PFSK-1 (cell line): ENCODE results near the gene GRK1.

Source experiments
- FOXP2 ChIP-seq: optimal IDR thresholded peaks from 2 replicates; pipeline ENCODE3; 2011; ENCODE audit warnings: borderline replicate concordance, control low read depth, inconsistent platforms; ENCODE audit not compliant: insufficient read depth; ENCODE audit errors: extremely low read length, extremely low read depth
- POLR2AphosphoS5 ChIP-seq: IDR thresholded peaks from 2 replicates; pipeline ENCODE4 v1.6.1; 2012; ENCODE audit warnings: low read depth, mild to moderate bottlenecking, control low read depth, low read length, moderate library complexity
- SIN3A ChIP-seq: IDR thresholded peaks from 2 replicates; pipeline ENCODE4 v1.6.1; 2012; ENCODE audit warnings: mild to moderate bottlenecking, low read length, moderate library complexity, borderline replicate concordance; ENCODE audit not compliant: insufficient read depth
- TAF1 ChIP-seq: IDR thresholded peaks from 2 replicates; pipeline ENCODE4 v1.6.1; 2012; ENCODE audit warnings: low read length, control low read depth, borderline replicate concordance; ENCODE audit not compliant: insufficient read depth
- TF ChIP-seq, protein P1 (sequence below), 2 experiments: IDR thresholded peaks; 2 replicates each; pipeline versions ENCODE4 v1.6.1 to v1.8.0; 2011 to 2012; ENCODE audit warnings: low read depth in 2 of 2, low read length in 2 of 2, control low read depth in 1 of 2, inconsistent platforms in 1 of 2, mild to moderate bottlenecking in 1 of 2, moderate library complexity in 1 of 2; ENCODE audit not compliant: insufficient read depth in 1 of 2

GRK1 gene

DNA sequence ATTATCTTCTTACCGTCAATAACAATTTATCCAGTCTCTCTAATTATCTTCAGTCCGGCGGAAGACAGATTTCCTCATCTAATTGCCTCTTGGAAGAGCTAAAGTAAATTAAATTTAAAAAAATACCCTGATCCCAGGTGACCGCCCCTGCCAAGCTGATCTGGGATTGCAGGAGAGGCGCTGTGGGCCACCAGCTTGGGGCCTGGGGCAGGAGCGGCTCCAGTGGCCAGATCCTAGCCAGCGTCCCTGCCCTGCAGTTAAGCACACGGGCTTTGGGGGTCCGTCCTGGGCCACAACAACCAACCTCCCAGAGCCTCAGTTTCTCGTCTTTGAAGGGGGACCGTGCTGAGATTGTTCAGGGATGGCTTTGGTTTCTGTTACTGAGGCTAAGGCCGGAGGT is 79.7 kb downstream of the GRK1 start:
- TF ChIP-seq TAF1 (no peak), SIN3A (no peak), FOXP2 (no peak), POLR2AphosphoS5 (no peak)
- TF ChIP-seq, protein P1, sequence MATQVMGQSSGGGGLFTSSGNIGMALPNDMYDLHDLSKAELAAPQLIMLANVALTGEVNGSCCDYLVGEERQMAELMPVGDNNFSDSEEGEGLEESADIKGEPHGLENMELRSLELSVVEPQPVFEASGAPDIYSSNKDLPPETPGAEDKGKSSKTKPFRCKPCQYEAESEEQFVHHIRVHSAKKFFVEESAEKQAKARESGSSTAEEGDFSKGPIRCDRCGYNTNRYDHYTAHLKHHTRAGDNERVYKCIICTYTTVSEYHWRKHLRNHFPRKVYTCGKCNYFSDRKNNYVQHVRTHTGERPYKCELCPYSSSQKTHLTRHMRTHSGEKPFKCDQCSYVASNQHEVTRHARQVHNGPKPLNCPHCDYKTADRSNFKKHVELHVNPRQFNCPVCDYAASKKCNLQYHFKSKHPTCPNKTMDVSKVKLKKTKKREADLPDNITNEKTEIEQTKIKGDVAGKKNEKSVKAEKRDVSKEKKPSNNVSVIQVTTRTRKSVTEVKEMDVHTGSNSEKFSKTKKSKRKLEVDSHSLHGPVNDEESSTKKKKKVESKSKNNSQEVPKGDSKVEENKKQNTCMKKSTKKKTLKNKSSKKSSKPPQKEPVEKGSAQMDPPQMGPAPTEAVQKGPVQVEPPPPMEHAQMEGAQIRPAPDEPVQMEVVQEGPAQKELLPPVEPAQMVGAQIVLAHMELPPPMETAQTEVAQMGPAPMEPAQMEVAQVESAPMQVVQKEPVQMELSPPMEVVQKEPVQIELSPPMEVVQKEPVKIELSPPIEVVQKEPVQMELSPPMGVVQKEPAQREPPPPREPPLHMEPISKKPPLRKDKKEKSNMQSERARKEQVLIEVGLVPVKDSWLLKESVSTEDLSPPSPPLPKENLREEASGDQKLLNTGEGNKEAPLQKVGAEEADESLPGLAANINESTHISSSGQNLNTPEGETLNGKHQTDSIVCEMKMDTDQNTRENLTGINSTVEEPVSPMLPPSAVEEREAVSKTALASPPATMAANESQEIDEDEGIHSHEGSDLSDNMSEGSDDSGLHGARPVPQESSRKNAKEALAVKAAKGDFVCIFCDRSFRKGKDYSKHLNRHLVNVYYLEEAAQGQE (IDR thresholded peaks at IDR 0.05; ENCODE audit: insufficient read depth in 1 of 2, low read depth in 2 of 2, low read length in 2 of 2) = no peak

DNA sequence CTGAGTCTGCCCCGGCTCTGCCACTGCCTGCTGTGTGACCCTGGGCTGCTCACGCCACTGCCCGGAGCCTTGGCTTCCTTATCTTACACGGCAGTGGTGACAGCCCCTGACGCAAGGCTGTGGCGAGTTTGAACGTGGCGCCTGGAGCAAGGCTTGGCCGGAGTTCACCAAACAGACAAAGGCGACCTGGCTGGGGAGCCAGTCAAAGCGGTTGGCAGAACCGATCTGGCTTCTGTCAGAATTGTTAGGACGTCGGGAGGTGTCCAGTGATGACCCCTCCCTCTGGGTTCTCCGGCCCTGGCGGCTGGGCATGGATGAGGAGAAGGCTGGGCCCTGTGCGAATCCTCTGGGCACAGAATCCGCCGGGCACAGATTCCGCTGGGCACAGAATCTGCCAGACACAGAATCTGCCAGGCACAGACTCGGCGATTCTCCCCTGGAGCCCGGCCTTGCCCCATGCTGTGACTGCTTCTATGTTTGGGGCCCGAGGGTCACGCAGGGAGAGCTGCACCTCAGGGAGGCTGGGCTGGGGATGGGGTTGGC is 80.3 kb downstream of the GRK1 start:
- TF ChIP-seq FOXP2 (no peak), SIN3A (no peak), TAF1 (no peak), POLR2AphosphoS5 (no peak)
- TF ChIP-seq, protein P1 (IDR thresholded peaks at IDR 0.05; ENCODE audit: insufficient read depth in 1 of 2, low read depth in 2 of 2, low read length in 2 of 2) = no peak

DNA sequence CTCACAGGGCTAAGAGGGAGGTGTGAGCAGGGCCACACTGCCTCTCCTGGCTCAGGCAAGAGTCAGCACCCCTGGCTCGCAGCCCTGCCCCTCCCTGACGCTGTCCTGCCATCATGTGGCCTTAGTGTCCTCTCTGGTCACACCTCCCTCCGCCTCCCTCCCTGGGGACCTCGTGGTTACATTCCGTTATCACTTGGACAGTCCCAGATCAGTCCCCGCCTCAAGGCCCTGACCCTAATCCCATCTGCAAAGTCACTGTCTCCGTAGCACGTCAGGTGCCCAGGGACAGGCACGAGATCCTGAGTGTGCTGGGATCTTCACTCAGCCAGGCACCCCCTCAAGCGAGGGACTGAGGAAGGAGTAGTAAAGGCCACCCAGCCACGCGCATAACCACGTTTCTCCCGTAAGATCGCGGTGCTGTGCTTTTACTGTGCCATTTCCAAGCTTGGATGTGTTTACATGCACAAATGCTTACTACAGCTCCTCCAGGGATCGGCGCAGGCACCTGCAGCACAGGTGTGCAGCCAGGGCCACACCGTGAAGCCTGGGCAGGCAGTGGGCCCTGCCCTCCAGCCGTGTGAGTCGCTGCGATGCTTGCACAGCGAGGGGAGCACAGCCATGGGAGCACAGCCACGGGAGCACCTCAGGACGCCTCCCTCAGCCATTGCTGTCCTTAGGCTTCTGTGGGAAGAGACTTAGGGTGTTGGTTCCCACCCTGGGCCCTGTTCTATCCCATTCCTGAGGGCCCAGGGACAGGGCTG is 81.3 kb downstream of the GRK1 start:
- TF ChIP-seq, protein P1 (IDR thresholded peaks at IDR 0.05; ENCODE audit: insufficient read depth in 1 of 2, low read depth in 2 of 2, low read length in 2 of 2) = no peak
- TF ChIP-seq SIN3A (no peak), FOXP2 (no peak), POLR2AphosphoS5 (no peak), TAF1 (no peak)

DNA sequence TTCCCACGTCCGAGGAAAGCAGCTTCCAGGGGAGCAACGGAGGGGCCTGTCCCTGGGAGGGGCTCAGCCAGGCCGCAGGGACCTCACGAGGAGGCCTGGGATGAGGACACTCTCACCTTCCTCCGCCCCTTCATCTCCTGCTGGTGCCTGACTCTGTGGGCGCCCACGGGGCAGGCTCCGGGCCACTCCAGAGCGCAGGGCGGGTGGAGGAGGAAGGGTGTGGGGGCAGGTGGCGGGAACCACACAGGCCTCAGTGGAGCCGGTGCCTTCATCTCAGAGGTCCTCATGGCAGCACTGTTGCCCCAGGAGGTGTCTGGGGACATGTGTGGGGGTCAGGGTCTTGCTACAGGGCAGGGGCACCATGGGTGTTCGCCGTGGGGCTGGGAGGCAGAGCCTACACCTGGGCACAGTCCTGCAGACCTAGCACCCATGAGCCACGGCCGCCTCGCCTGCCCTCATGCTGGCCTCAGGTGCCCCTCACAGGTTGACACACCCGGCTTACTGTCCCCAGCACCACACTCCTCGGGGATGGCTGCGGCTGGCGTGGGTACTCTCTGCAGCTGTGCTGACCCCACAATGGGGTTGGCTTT is 81.9 kb downstream of the GRK1 start:
- TF ChIP-seq POLR2AphosphoS5 = no peak
- TF ChIP-seq, protein P1 (IDR thresholded peaks at IDR 0.05; ENCODE audit: insufficient read depth in 1 of 2, low read depth in 2 of 2, low read length in 2 of 2) = no peak
- TF ChIP-seq SIN3A = no peak
- TF ChIP-seq FOXP2 = no peak
- TF ChIP-seq TAF1 = no peak
